Stomach (tissue), 4 donors: ENCODE data around the gene RRP1.

Experiments used
- CTCF ChIP-seq, 7 experiments: fragments of 450-650 bp in 4 of 7; fragments of 200-600 bp in 3 of 7; sonication (generic) in 3 of 7; IDR thresholded peaks; one replicate each; pipeline ENCODE4 v1.5.1; 2016 to 2019; ENCODE audit warnings: antibody characterized with exemption in 7 of 7, control low read depth in 2 of 7, mild to moderate bottlenecking in 1 of 7
- POLR2A ChIP-seq, 4 donors: fragments of 450-650 bp; IDR thresholded peaks; one replicate each; pipeline ENCODE4 v1.6.1; 2016; ENCODE audit warnings: antibody characterized with exemption in 4 of 4, control low read depth in 2 of 4, mild to moderate bottlenecking in 1 of 4, moderate library complexity in 1 of 4

- no peak for TF ChIP-seq CTCF (IDR thresholded peaks at IDR 0.05)
- TF ChIP-seq POLR2A (IDR thresholded peaks at IDR 0.05), result no peak
Measured at GRCh38 chr21:43777953-43778352, 11.4 kb upstream of the RRP1 start.
